ENCODE measurements around the gene TMEM273. TPM values are rescaled to one million over a fixed set of nuclear protein-coding genes. Genes with fewer than 3 reads are reported as not detected.

Gene TMEM273
- total RNA-seq, 1 experiment from 2014 or later, result not detected

DNA sequence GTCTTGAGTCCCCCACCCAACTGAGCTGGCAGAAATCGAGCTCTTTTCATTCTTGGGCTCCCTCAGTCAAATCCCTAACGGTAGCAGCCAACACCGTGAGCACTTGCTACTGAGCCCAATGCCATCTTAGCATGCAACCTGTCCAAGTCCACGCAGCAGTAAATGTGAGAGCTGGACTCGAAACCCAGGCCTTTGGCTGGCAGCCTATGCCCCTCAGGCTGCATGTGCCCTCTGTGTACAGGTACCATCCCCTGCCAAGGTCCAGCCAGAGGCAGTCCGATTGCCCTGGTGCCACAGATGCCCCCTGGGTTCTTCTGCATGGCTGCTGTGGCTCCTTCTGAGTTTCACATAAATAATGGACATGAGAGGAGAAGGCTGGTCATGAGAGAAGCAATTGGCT, 1.2 kb upstream of the TMEM273 start:
- H3K27me3 ChIP-seq (ENCODE audit: control insufficient read depth, insufficient read depth, low read length), result no peaks in the 10 kb centered on the region
- no peaks in the 10 kb centered on the region for H3K36me3 ChIP-seq (replicated peaks; ENCODE audit: control insufficient read depth, insufficient read depth, low read length)
- DNase-seq, result no peak

DNA sequence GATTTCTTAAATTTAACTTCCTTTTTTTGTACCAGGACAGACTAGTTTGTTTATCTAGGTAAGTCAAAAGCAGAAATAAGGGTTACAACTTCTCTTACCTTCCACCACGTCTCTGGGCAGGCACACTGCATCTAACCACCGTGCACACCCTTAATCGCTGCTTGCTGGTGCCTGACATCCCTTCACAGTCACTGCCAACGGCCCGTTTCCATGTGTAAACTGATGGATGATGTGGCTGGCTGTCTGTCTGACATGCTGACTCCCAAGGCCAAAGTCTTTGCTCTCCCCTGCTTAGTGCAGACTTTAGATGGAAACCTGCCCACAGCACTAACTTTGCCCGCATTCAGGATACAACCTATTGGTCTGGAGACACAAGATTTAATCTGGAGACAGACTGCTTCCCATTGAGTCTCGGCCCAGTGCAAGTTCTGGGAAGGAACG, 1.1 kb downstream of the TMEM273 start:
- no peak for DNase-seq
- Histone ChIP-seq H3K36me3 (replicated peaks; ENCODE audit: control insufficient read depth, insufficient read depth, low read length) (no peaks in the 10 kb centered on the region), H3K27me3 (ENCODE audit: control insufficient read depth, insufficient read depth, low read length) (no peaks in the 10 kb centered on the region), H3K4me3 (ENCODE audit: insufficient read depth, low read depth, low read length) (no peak overlapping the region)

More for the DNA sequence above, 1.2 kb upstream of the TMEM273 start:
- H3K4me3 ChIP-seq (ENCODE audit: insufficient read depth, low read depth, low read length), result no peak overlapping the region

DNA sequence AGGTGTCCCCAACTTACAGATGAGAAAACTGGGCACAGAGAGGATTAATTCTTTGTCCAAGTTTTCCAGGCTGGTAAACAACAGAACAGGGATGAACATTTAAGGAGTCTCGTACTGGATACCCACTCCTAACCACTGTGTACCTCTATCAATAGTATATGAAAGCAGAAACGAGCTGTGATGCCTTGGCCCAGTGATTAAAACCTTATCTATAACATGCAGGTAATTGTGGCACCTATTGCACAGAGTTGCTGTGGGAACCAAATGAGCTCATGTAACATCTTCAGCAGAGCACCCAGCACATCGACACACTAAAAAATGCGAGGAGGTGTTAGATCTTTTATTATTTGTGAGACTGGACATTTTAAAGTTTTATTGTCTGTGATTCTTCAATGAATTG, 1.6 kb downstream of the TMEM273 start:
- no peak for DNase-seq
- no peak overlapping the region for H3K4me3 ChIP-seq (ENCODE audit: insufficient read depth, low read depth, low read length)
- H3K36me3 ChIP-seq (replicated peaks; ENCODE audit: control insufficient read depth, insufficient read depth, low read length), result no peaks in the 10 kb centered on the region
- H3K27me3 ChIP-seq (ENCODE audit: control insufficient read depth, insufficient read depth, low read length), result no peaks in the 10 kb centered on the region

DNA sequence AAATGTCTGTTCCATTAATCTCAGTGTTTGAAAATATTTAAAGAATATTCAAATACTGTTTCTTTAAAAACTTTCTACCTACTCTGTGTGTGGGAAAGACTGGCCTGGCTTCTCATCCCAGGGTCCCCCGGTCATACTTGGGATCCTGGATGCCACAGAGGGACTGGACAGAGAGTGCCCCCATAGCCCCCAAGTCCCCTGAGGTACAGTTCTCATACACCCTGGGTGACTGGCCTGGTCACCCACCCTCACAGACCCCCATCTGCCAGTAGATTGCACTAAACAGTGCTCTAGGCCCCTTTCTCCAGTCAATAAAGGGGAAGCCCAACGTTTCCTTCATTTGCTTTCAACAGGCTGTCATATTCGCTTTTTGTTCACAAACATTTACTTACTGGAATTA, 3.0 kb downstream of the TMEM273 start:
- no peak for DNase-seq
- H3K27me3 ChIP-seq (ENCODE audit: control insufficient read depth, insufficient read depth, low read length), result no peaks in the 10 kb centered on the region
- no peak overlapping the region for H3K4me3 ChIP-seq (ENCODE audit: insufficient read depth, low read depth, low read length)
- no peaks in the 10 kb centered on the region for H3K36me3 ChIP-seq (replicated peaks; ENCODE audit: control insufficient read depth, insufficient read depth, low read length)

DNA sequence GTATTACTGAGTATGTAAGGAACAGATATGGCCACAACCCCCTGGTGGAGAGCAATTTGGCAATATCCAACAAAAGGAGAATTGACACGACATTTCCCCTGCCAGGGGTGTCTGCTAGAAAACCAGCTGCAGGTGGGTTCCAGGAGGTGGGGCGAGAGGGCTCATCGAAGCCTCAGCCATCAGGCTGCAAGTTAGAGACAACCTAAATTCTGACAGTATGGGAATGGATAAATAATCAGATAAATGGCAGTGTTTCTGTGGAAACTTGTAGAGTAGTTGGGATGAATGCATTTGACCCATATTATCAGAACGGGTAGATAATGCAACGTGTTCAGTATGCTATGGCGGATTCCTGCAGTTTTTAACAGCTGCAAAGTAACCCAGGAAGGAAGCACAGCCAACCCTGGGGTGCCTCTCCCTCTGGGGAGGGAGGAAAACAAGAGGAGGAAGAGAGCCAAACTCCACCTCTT, 3.5 kb downstream of the TMEM273 start:
- Histone ChIP-seq H3K27me3 (ENCODE audit: control insufficient read depth, insufficient read depth, low read length) (no peaks in the 10 kb centered on the region), H3K36me3 (replicated peaks; ENCODE audit: control insufficient read depth, insufficient read depth, low read length) (no peaks in the 10 kb centered on the region), H3K4me3 (ENCODE audit: insufficient read depth, low read depth, low read length) (no peak overlapping the region)
- DNase-seq, result no peak

DNA sequence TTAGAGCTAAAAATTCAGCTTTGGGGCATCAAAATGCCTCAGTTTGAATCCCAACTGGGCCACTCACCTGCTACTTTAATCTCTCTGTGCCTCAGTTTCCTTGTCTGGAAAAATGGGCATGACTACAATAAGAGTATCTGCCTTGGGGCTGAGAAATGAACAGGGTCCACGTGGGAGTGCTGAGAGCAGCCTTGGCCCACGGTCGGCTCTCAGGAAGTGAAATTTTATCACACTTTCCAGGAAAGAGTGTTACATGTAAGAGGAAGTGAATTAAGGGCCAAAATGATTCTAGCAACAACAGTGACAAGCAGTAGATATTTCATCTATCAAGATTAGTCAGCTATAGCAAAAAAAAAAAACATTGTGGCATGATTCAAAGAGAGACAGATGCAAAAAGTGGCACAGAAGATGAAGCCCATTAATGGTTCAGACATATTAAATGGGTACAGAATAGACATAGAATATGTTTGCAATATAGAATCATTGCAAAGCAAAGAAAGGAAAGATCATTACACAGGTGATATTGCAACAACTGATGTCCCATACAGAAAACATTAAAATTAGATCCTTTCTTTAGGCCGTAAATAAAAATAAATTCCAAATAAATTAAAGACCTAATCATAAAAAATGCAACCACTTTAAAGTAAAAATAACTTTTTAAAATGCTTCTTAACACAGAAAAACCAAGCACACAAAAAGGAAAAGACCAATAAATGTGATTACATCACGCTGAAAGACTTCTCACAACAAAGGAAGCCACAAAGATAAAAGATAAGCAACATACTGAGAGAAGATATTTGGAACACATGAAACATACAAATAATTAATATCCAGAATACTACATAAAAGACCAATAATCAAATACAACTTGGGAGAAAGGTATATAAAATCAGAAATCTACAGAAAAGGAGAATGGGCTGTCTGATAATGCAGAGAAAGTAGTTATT, 4.3 kb downstream of the TMEM273 start:
- Histone ChIP-seq H3K27me3 (ENCODE audit: control insufficient read depth, insufficient read depth, low read length) (no peaks in the 10 kb centered on the region), H3K36me3 (replicated peaks; ENCODE audit: control insufficient read depth, insufficient read depth, low read length) (no peaks in the 10 kb centered on the region), H3K4me3 (ENCODE audit: insufficient read depth, low read depth, low read length) (no peak overlapping the region)
- no peak for DNase-seq

DNA sequence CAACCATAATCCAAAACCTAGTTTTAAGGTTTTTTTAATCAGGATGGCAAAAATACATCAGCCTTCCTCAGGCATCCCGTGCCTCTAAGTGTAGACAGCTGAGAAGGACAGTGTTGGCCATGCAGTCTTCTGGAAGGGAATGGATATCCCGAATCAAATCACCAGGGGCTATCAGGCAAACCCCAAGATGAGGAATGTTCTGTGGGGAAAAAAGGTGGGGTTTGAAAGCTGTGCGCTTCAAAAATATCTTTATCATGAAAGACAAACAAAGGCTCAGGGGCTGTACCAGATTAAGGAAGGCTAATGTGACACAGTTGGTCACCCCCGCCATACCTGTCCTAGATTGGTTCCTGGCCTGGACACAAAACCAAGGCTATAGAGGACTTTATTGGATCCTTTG, 5.4 kb downstream of the TMEM273 start:
- Histone ChIP-seq H3K27me3 (ENCODE audit: control insufficient read depth, insufficient read depth, low read length) (no peaks in the 10 kb centered on the region), H3K4me3 (ENCODE audit: insufficient read depth, low read depth, low read length) (no peak overlapping the region), H3K36me3 (replicated peaks; ENCODE audit: control insufficient read depth, insufficient read depth, low read length) (no peaks in the 10 kb centered on the region)
- no peak for DNase-seq

DNA sequence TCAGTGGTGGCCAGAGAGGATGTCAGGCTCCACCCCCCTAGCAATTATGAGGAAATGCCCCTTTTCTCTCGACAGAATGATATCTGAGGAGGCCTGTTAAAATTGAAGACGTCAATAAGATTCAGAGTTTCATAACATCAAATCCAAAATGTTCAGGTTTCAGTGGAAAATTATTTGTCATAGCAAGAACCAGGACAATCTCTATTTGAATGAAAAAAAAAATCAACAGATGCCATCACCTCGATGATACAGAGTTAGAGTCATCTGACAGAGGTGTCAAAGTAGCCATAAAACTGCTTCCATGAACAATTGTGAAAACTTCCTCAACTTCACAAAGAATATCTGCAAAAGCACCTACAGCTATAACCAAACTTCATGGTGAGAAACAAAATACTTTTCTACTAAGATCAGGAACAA, 7.7 kb downstream of the TMEM273 start:
- Histone ChIP-seq H3K36me3 (replicated peaks; ENCODE audit: control insufficient read depth, insufficient read depth, low read length) (no peaks in the 10 kb centered on the region), H3K27me3 (ENCODE audit: control insufficient read depth, insufficient read depth, low read length) (no peaks in the 10 kb centered on the region), H3K4me3 (ENCODE audit: insufficient read depth, low read depth, low read length) (no peak overlapping the region)
- DNase-seq, result no peak

DNA sequence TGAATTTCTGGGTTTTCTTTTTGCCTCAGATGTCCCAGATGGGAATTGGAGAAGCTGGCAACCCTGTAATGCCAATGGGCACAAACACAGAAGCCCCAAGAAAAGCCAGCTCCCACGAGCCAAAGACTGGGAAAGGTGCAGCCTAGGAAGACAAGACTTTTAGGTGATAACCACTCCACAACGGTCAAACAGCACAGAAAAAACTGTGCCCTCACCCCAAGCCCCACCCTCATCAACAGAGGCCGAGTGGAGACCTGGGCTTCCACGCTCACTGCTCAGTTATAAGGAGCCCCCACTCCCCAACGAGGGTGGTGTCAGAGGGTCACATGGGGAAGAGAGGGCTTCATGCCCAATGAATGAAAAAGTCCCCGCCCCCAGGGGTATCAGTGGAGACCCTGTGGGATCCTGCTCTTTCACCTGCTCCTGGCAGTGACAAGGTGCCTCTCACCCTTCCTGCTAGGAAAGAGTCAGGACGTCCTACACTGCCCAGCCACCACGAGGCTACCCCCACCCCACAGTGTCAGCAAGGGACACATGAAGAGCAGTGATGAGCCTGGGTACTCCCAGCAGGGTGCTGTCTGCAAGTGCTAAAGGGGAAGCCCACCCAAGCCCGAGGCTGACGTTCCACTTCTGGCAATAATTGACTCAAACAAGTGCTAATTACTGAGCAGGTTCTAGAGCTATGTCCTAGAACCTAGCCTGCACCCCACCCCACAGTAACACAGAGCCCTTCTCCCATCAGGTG, 8.3 kb downstream of the TMEM273 start:
- no peak for DNase-seq
- H3K4me3 ChIP-seq (ENCODE audit: insufficient read depth, low read depth, low read length), result no peak overlapping the region
- H3K36me3 ChIP-seq (replicated peaks; ENCODE audit: control insufficient read depth, insufficient read depth, low read length), result no peaks in the 10 kb centered on the region
- H3K27me3 ChIP-seq (ENCODE audit: control insufficient read depth, insufficient read depth, low read length), result no peaks in the 10 kb centered on the region

DNA sequence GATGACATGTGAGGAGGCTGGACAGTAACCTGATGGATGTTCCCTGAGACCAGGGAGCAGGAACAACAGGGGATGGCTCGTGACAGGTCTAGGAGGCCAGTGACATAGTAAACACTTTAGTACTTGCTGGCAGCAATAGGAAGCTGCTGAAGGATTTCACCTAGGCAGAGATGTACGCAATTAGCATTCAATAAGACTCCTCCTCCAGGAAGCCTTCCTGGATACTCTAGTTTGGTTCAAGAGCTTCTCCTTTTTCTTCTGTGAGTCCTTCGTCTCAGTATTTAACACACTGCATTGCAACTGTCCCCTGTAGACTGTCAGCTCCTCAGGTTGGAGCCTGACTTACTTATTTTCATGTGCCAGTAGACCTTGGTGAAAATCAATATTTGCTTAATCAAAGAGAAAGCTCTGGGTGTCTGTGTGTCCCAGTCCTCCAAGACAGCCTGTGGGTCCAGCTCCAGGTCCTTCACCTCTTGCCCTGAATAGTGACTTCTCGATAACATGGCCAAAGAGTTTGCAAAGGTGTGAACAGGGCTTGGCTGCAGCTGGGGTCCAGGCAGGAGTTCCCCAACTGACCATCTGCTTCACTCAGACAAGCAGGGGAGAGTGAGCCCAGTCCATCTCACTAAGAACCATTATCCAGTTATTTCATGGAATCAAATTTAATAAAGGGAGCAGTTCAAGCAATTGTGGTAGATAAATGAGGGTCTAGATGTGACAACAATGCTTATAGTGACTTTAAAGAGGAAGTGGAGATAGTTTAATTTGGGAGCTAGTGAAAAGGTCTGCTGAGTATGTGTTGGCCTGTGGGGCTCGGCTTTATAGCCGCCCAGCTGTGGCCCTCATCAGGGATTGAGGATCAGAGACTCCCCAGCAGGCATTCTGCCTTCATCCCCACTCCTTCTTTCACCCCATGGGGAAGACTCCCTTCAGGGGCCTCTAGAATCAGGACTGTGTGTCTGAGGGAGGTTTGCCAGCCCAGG, 9.4 kb downstream of the TMEM273 start:
- H3K4me3 ChIP-seq (ENCODE audit: insufficient read depth, low read depth, low read length), result no peak overlapping the region
- H3K36me3 ChIP-seq (replicated peaks; ENCODE audit: control insufficient read depth, insufficient read depth, low read length), result no peaks in the 10 kb centered on the region
- no peaks in the 10 kb centered on the region for H3K27me3 ChIP-seq (ENCODE audit: control insufficient read depth, insufficient read depth, low read length)
- DNase-seq, result no peak

DNA sequence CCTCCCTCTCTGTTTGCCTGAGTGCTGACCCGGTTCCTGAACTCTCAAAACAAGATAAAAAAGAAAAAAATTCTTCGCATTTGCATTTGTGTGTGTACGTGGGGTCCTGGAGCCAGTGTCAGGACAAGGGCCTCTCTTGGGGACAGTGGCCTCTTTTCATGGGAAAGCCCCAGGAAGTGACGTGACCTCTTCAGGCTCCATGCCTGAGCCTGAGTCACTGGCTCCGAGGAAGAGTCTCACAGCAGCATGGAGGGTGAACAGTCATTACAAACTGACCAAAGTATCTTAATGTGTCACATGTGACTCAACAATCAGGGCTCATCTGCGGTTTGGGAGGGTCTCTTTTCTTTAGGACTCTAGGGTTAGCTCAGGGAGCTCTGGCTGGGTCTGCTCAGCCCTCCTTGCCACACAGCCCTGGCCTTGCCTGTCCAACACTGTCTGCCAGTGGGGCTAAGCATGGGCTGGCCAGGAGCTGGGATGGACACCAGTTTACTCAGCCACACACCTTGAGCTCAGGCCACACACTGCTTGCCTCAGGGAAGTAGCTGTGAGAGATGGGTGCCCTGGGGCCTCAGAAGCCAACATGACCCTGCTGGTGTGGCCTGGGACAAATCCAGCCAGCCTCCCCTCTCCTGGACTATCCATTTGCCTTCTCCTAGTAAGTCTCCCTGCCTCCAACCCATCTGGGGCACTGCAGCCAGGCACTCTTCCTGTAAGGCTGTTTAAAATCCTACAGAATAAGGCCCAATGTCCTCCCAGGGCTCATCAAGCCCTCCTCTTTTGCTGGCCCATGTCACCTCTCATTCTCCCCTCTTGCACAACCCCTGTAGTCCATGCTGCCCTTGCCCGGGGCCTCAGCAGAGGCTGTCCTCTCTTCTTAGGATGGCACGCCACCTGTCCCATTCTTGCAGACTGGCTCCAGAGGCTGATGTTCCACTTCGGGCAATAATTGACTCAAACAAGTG, 10.5 kb downstream of the TMEM273 start:
- Histone ChIP-seq H3K27me3 (ENCODE audit: control insufficient read depth, insufficient read depth, low read length) (no peaks in the 10 kb centered on the region), H3K4me3 (ENCODE audit: insufficient read depth, low read depth, low read length) (no peak overlapping the region), H3K36me3 (replicated peaks; ENCODE audit: control insufficient read depth, insufficient read depth, low read length) (no peaks in the 10 kb centered on the region)
- no peak for DNase-seq

DNA sequence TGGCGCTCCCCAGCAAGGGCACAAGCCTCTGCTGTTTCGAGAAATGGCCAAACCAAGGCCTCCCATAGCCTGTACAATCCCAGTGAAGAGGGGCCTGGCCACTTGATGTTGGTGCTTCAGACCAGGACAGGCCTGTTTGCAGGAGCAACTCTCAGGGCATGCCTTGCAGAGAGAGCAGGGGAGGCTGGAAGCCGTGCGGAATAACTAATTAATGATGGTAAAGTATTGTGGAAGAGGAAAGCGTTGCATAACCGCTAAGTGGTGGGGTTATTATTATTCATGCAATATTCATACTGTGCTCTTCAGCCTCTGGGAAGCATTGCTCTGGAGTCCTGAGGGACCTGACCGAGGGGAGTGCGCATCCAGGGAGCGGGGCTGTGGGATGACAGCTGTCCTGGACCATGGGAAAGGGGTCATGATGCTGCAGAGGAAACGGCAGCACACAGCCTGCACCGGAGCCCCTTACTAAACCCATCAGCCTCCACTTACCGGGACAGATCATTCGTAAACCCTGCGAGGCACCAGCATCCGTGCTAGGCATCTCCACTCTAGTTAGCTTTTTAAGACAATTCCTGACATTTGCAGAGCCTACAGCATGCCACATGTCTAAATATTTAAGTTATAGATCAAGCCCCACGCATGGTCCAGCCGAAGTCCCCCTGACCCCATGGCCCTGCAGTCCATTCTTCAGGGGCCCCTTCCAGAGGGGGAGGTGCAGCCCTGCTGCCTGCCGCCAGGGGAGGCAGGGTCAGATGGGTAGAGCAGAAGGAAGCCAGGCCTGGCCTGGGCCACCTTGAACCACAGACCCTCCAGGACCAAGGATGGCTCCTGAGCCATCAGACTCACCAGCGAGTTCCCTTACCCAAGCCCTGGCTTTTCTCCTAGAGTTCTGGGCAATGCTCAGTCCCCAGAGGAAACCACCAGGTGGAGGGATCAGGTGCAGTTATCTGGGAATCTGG, 11.6 kb downstream of the TMEM273 start:
- Histone ChIP-seq H3K36me3 (replicated peaks; ENCODE audit: control insufficient read depth, insufficient read depth, low read length) (no peaks in the 10 kb centered on the region), H3K27me3 (ENCODE audit: control insufficient read depth, insufficient read depth, low read length) (no peaks in the 10 kb centered on the region), H3K4me3 (ENCODE audit: insufficient read depth, low read depth, low read length) (no peak overlapping the region)
- no peak for DNase-seq
